Measurements from ENCODE around the gene TFIP11. TPM values are rescaled to one million over a fixed set of nuclear protein-coding genes. Genes with fewer than 3 reads are reported as not detected.

Gene TFIP11
- total and polyA plus RNA-seq, 4 donors, result 14.3 to 31.7 (median 24.6) TPM

DNA sequence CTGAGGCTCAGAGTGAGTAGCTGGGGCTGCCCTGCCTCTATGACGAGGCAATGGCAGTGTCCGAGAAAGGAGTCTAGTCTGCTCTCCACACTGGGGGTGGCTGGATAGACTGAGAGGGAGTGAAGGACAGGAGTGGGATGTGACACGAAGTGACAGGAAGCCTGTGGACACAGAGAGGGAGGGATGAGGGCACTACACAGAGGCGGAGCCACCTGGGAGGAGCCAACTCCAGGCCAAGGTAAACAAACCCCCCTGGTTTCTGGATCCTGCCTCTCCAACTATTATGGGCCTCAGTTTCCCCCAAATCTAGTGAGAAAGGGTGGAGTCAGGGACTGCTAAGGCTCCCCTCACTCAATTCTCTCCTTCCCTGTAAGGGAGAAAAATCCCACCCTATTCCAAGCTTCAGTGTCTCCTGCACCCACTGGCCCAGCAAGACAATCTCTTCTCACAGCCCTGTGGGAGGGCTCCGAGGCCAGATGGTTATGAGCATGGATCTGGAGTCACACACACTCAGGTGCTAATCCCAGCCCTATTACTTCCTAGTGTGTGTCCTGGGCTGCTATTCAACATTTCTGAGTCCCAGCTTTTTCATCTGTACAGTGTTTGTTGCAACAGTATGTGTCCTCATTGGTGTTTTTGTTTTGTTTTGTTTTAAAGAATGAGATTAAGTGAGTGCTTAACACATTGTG is 58.3 kb downstream of the TFIP11 start:
- Histone ChIP-seq H3K36me3 (ENCODE audit: control insufficient read depth in 4 of 4, insufficient read depth in 3 of 4, low read depth in 1 of 4, low read length in 3 of 4) (peaks cover 13 to 58% (median 29%) of the 10 kb centered on the region in 4 donors), H3K9ac (ENCODE audit: low read depth in 1 of 2, low read length in 2 of 2) (no peak overlapping the region)
- WGBS, result 96% methylated on average over 5 of the region's 5 CpGs

DNA sequence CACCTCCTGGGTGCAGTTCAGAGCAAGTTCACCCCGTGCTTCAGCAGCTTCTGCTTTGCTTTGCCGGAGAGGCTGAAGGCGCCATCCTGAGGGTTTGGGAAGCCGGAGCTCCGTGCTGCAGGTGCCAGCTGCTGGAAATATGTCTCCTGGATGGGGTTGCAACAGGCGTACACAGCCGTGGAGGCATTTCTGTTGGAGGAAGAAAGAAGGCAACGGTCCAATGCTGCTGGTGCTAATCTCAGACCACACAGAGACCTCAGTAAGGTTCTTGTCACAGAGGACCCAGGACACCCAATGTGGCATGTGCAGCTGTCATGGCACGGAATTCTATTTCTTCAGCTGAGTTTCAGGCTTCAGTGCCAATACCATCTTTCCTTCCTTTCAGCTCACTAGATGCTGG is 59.1 kb downstream of the TFIP11 start:
- Histone ChIP-seq H3K9me3 (ENCODE audit: control insufficient read depth in 4 of 4, low read length in 3 of 4) (no peaks in the 10 kb centered on the region), H3K36me3 (ENCODE audit: control insufficient read depth in 4 of 4, insufficient read depth in 3 of 4, low read depth in 1 of 4, low read length in 3 of 4) (peaks cover 11 to 53% (median 29%) of the 10 kb centered on the region in 4 donors), H3K9ac (ENCODE audit: low read depth in 1 of 2, low read length in 2 of 2) (no peak overlapping the region), H3K4me3 (ENCODE audit: low read depth in 1 of 3, low read length in 3 of 3) (no peak overlapping the region), H3K4me1 (ENCODE audit: control insufficient read depth in 4 of 4, insufficient read depth in 4 of 4, low read length in 3 of 4) (no peaks in the 10 kb centered on the region), H3K27ac (ENCODE audit: low read depth in 1 of 2, low read length in 2 of 2) (no peak overlapping the region), H3K27me3 (ENCODE audit: control insufficient read depth in 4 of 4, insufficient read depth in 4 of 4, low read length in 3 of 4) (no peaks in the 10 kb centered on the region)
- 96% methylated on average over 9 of the region's 9 CpGs for WGBS
- no peak for TF ChIP-seq SP1 (IDR thresholded peaks at IDR 0.05)
- no peak for TF ChIP-seq REST (IDR thresholded peaks at IDR 0.05)
- no peak for TF ChIP-seq HNF4G (IDR thresholded peaks at IDR 0.05)
- no peak for TF ChIP-seq TAF1 (conservative IDR thresholded peaks at IDR 0.05)
- no peak for TF ChIP-seq YY1 (IDR thresholded peaks at IDR 0.05)
- no peak for TF ChIP-seq FOXA2 (IDR thresholded peaks at IDR 0.05)
- no peak for TF ChIP-seq RAD21 (IDR thresholded peaks at IDR 0.05)
- TF ChIP-seq EGR1 (IDR thresholded peaks at IDR 0.05; ENCODE audit: low read depth in 2 of 2), result no peak
- TF ChIP-seq JUND (IDR thresholded peaks at IDR 0.05), result no peak
- no peak for TF ChIP-seq HNF4A (conservative IDR thresholded peaks at IDR 0.05)
- TF ChIP-seq CTCF (IDR thresholded peaks at IDR 0.05; ENCODE audit: low read depth, low read length, missing input control), result no peak
- TF ChIP-seq, protein P1, sequence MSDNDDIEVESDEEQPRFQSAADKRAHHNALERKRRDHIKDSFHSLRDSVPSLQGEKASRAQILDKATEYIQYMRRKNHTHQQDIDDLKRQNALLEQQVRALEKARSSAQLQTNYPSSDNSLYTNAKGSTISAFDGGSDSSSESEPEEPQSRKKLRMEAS (IDR thresholded peaks at IDR 0.05), result no peak
- DNase-seq (ENCODE audit: low spot score), result no peak

More for the DNA sequence above, 58.3 kb downstream of the TFIP11 start:
- Histone ChIP-seq H3K27ac (ENCODE audit: low read depth in 1 of 2, low read length in 2 of 2) (no peak overlapping the region), H3K9me3 (ENCODE audit: control insufficient read depth in 4 of 4, low read length in 3 of 4) (no peaks in the 10 kb centered on the region), H3K4me3 (ENCODE audit: low read depth in 1 of 3, low read length in 3 of 3) (no peak overlapping the region), H3K27me3 (ENCODE audit: control insufficient read depth in 4 of 4, insufficient read depth in 4 of 4, low read length in 3 of 4) (no peaks in the 10 kb centered on the region), H3K4me1 (ENCODE audit: control insufficient read depth in 4 of 4, insufficient read depth in 4 of 4, low read length in 3 of 4) (no peaks in the 10 kb centered on the region)
- no peak for DNase-seq (ENCODE audit: low spot score)
- TF ChIP-seq RXRA (IDR thresholded peaks at IDR 0.05), result no peak
- no peak for TF ChIP-seq CTCF (IDR thresholded peaks at IDR 0.05; ENCODE audit: low read depth, low read length, missing input control)
- no peak for TF ChIP-seq HNF4G (IDR thresholded peaks at IDR 0.05)
- no peak for TF ChIP-seq NR2F2 (IDR thresholded peaks at IDR 0.05)
- TF ChIP-seq ZBTB33 (IDR thresholded peaks at IDR 0.05), result no peak
- TF ChIP-seq SP1 (IDR thresholded peaks at IDR 0.05), result no peak
- no peak for TF ChIP-seq HNF4A (conservative IDR thresholded peaks at IDR 0.05)
- no peak for TF ChIP-seq JUND (IDR thresholded peaks at IDR 0.05)
- TF ChIP-seq ATF3 (IDR thresholded peaks at IDR 0.05), result no peak
- TF ChIP-seq FOXA1 (IDR thresholded peaks at IDR 0.05), result no peak

Data from liver (tissue), 9 donors.